Immature natural killer cell (primary cell): ENCODE measurements around the gene ADPRH. TPM values are rescaled to one million over a fixed set of nuclear protein-coding genes. Genes with fewer than 3 reads are reported as not detected.

Source experiments
- DNase-seq, 3 donors: peaks; one replicate each; pipeline ENCODE4 v3.0.0; 2022; ENCODE audit warnings: mixed read lengths in 1 of 3
- H3K27ac Mint-ChIP-seq, 6 donors: one replicate each; pipeline ENCODE4 v1.8.0; 2020; ENCODE audit warnings: mixed read lengths in 6 of 6, mild to moderate bottlenecking in 5 of 6, inconsistent platforms in 4 of 6, moderate library complexity in 3 of 6
- H3K27me3 Mint-ChIP-seq, 3 donors: one replicate each; pipeline ENCODE4 v1.8.0; 2020 to 2021; ENCODE audit warnings: low read depth in 3 of 3, mild to moderate bottlenecking in 3 of 3, mixed read lengths in 3 of 3, moderate library complexity in 3 of 3, inconsistent platforms in 1 of 3
- H3K36me3 Mint-ChIP-seq, 3 donors: one replicate each; pipeline ENCODE4 v1.8.0; 2020; ENCODE audit warnings: mixed read lengths in 3 of 3, inconsistent platforms in 2 of 3, mild to moderate bottlenecking in 2 of 3
- H3K4me1 Mint-ChIP-seq, 2 donors: one replicate each; pipeline ENCODE4 v1.8.0; 2020; ENCODE audit warnings: inconsistent platforms in 2 of 2, mild to moderate bottlenecking in 2 of 2, mixed read lengths in 2 of 2, moderate library complexity in 1 of 2
- H3K4me3 Mint-ChIP-seq, 5 donors: one replicate each; pipeline ENCODE4 v1.8.0; 2020; ENCODE audit warnings: mild to moderate bottlenecking in 5 of 5, mixed read lengths in 5 of 5, inconsistent platforms in 3 of 5, moderate library complexity in 3 of 5
- H3K9me3 Mint-ChIP-seq, 6 donors: one replicate each; pipeline ENCODE4 v1.8.0; 2020; ENCODE audit warnings: mild to moderate bottlenecking in 6 of 6, mixed read lengths in 6 of 6, inconsistent platforms in 4 of 6, moderate library complexity in 3 of 6
- polyA plus RNA-seq, 3 donors: library from polyadenylated mRNA; unstranded; fragments of 300-500 nt; fragmentation: Illumina TruSeq; gene quantifications; one replicate each; pipeline ENCODE4 v1.2.3, GENCODE V29; 2021

Gene ADPRH
- polyA plus RNA-seq, 3 donors from 2014 or later: 7.5 to 13.9 (median 9.4) TPM

DNA sequence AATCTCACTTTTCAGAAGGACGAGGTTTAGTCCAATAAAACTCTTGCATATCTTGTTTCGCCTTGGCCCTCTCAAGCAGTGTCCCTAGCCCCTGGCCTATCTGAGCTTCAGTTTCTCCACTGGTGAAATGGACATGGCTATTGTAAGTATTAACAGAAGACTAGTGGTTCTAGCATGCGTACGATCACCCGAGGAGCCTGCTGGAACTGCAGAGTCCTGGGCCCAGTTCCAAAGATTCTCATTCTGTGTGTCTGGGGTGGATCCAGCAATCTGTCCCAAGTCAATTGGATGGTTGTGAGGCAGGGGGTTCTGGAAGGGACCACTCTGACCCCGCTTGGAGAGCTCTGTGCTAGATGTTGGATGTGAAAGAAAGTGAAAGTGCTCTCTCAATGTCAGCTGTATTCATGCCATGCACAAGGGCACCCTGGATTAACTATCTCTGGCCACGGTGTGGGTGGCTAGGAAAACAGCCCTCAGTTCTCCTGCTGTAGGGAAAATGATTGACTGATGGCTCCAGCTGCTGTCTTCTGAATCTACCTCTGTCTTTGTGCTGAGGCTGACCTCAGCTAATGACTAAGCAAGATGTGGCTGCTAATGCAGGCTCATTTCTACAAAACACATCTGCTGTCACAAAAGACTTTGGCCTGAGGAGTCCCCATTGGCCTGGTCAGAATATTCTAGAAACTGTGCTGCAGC, 16.5 kb downstream of the ADPRH start:
- no peak overlapping the region for H3K27ac Mint-ChIP-seq
- peaks cover 0 to 6% of the 10 kb centered on the region in 2 donors for H3K4me1 Mint-ChIP-seq
- no peaks in the 10 kb centered on the region for H3K27me3 Mint-ChIP-seq
- H3K36me3 Mint-ChIP-seq: no peaks in the 10 kb centered on the region
- peaks cover 0 to 1% (median 0%) of the 10 kb centered on the region in 6 donors for H3K9me3 Mint-ChIP-seq
- DNase-seq: no peak
- H3K4me3 Mint-ChIP-seq: no peak overlapping the region

DNA sequence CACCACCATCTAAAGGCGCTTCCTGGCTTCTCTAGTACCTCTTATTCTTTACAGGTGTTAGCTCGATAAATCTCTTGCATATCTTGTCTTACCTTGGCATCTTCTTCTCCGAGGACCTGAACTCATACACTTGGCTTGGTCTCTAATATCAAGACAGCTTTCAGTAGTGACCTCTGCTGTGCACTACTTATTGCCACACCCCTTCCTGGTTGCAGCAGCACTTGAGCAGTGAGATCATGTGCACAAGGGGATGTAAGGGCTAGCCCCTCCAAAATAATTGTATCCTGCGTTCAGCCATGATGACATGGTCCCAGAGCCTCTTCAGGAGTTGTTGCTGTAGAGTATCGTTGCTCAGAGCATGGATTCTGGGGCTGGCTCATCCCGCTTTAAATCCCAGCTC, 17.1 kb downstream of the ADPRH start:
- Mint-ChIP-seq H3K9me3 (peaks cover 0 to 1% (median 0%) of the 10 kb centered on the region in 6 donors), H3K4me1 (peaks cover 0 to 6% of the 10 kb centered on the region in 2 donors), H3K36me3 (no peaks in the 10 kb centered on the region), H3K27me3 (no peaks in the 10 kb centered on the region), H3K27ac (no peak overlapping the region), H3K4me3 (no peak overlapping the region)
- no peak for DNase-seq

DNA sequence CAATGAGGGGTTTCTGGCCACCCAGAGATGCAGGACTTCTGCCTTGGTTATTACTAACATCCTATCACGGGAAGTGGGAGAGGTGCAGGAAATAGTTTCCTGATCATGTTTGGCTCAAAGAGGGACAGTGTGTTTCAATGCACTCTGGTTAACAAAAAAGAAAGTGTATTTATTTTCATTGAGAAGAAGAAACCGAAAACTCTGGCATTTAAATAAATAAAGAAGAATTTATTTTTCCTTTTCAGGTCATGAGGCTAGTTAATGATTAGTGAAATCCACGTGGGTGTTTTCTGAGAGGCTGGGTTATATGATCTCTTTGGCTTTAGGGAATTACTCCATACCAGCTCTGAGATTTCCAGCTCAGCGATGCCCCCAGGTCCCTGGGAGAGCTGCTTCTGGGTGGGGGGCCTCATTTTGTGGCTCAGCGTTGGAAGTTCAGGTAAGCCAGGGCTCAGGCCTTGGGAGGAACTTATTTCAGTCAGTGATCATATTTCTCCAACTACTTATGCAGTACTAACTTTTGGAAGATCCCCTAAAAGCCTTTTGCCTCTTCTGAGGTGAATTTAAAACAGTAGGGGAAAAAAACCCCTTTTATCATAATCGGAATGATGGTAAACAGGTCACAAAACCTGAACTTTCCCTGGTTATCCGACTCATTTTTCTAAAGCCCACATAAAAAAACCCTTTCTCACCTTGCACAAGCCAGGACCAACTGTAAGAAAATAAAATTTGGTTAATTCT, 18.4 kb downstream of the ADPRH start, which contains the start of gene PLA1A:
Gene PLA1A, plus strand, starts transcription at position 338 of the 741 bp plus-strand sequence. Its CDS starts 29 bp downstream, at position 367.
- no peak within 1 kb of the TSS for H3K4me3 Mint-ChIP-seq
- DNase-seq: no peak
- no peaks in the 10 kb centered on the region for H3K36me3 Mint-ChIP-seq
- H3K9me3 Mint-ChIP-seq: peaks cover 0 to 1% (median 0%) of the 10 kb centered on the region in 6 donors
- no peak within 1 kb of the TSS for H3K27ac Mint-ChIP-seq
- peaks cover 0 to 6% of the 10 kb centered on the region in 2 donors for H3K4me1 Mint-ChIP-seq
- H3K27me3 Mint-ChIP-seq: no peaks in the 10 kb centered on the region

- no peak overlapping the region for H3K27ac Mint-ChIP-seq
- no peaks in the 10 kb centered on the region for H3K27me3 Mint-ChIP-seq
- peaks cover 0 to 1% (median 0%) of the 10 kb centered on the region in 6 donors for H3K9me3 Mint-ChIP-seq
- no peaks in the 10 kb centered on the region for H3K36me3 Mint-ChIP-seq
- no peak overlapping the region for H3K4me3 Mint-ChIP-seq
- DNase-seq: no peak
- H3K4me1 Mint-ChIP-seq: peaks cover 0 to 6% of the 10 kb centered on the region in 2 donors
These were observed 19.3 kb downstream of the ADPRH start for GRCh38 chr3:119598410-119599098.

DNA sequence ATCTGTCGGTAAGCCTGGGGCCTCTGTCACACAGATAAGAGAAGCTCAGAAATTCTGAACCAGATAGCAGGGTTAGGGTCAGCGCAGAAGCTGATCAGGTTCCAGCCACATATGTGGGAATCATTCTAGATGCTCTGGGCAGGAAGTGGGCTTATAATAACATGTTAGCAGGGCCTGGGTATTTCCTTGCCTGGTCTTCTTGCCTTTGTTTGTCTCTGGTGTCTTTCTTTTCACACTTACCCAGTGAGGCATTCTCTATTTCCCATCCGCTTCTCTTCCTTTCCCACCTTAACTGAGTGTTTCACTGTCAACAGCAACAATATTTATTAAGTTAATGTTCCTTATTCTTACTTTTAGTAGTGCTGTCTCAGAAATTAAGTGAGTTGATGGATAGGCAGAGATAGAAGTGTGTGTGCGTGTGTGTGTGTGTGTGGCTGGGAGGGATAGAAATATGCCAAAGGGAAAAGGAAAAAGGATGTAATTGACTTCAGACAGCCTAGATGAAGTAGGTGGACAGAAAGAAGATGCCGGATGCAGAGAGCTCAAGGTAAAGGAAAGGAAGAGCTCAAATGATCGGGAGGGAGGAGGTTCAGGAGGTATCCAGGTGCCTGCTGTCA, 20.4 kb downstream of the ADPRH start:
- H3K4me3 Mint-ChIP-seq: no peak overlapping the region
- H3K4me1 Mint-ChIP-seq: peaks cover 0 to 6% of the 10 kb centered on the region in 2 donors
- DNase-seq: no peak
- H3K9me3 Mint-ChIP-seq: peaks cover 0 to 1% (median 0%) of the 10 kb centered on the region in 6 donors
- no peaks in the 10 kb centered on the region for H3K27me3 Mint-ChIP-seq
- peak overlapping the region in 1 of 6 donors; percentile 24 for H3K27ac Mint-ChIP-seq
- no peaks in the 10 kb centered on the region for H3K36me3 Mint-ChIP-seq

GRCh38 chr3:119600732-119601131, 21.4 kb downstream of the ADPRH start:
- no peak overlapping the region for H3K4me3 Mint-ChIP-seq
- no peak for DNase-seq
- no peaks in the 10 kb centered on the region for H3K36me3 Mint-ChIP-seq
- H3K4me1 Mint-ChIP-seq: peaks cover 0 to 6% of the 10 kb centered on the region in 2 donors
- H3K9me3 Mint-ChIP-seq: peaks cover 0 to 1% (median 0%) of the 10 kb centered on the region in 6 donors
- H3K27me3 Mint-ChIP-seq: no peaks in the 10 kb centered on the region
- no peak overlapping the region for H3K27ac Mint-ChIP-seq

DNA sequence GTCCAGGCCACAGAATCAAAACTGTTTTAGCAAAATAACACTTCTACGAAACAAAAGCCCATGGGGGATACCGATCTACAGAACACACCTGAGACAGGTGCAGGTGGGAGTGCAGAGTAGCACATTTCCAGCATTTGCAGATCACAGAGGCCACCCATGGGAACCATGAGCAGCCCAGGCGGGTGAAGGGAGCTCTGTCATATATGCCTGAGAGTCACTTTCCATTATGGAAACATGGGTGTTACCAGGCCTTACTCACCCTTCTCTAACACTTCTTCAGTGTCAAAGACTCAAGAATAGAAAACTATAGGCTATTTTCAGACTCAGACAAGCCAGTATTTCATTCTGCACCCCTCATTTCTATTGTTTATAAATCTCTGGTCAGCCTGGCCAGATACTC, 21.9 kb downstream of the ADPRH start:
- Mint-ChIP-seq H3K27me3 (no peaks in the 10 kb centered on the region), H3K4me1 (peaks cover 0 to 6% of the 10 kb centered on the region in 2 donors), H3K9me3 (peaks cover 0 to 1% (median 0%) of the 10 kb centered on the region in 6 donors), H3K27ac (no peak overlapping the region), H3K4me3 (no peak overlapping the region), H3K36me3 (no peaks in the 10 kb centered on the region)
- no peak for DNase-seq

DNA sequence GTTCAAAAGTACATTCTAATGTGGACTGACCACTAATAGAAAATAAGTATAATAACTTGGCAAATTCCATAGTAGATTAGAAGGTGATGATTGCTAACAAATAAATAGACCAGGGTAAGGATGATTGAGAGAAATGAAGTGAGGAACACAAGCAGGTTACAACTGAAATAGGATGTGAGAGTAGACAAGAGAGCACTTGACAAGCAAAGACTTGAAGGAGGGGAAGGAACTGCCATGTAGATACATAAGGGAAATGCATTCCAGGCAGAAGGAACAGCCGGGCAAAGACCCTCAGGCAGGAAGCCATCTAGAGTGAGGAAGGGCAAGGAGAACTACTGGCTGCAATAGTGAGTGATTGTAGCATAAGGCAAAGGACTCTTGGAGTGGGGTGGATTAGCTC, 23.4 kb downstream of the ADPRH start:
- DNase-seq: no peak
- Mint-ChIP-seq H3K36me3 (peaks cover 0 to 3% (median 0%) of the 10 kb centered on the region in 3 donors), H3K27me3 (no peaks in the 10 kb centered on the region), H3K4me1 (peaks cover 0 to 6% of the 10 kb centered on the region in 2 donors), H3K4me3 (no peak overlapping the region), H3K27ac (no peak overlapping the region), H3K9me3 (peaks cover 0 to 1% (median 0%) of the 10 kb centered on the region in 6 donors)

- Mint-ChIP-seq H3K36me3 (peaks cover 0 to 3% (median 0%) of the 10 kb centered on the region in 3 donors), H3K27ac (no peak overlapping the region), H3K9me3 (peaks cover 0 to under 1% (median 0%) of the 10 kb centered on the region in 6 donors), H3K27me3 (peaks cover 0 to 2% (median 0%) of the 10 kb centered on the region in 3 donors), H3K4me1 (peaks cover 0 to 3% of the 10 kb centered on the region in 2 donors), H3K4me3 (no peak overlapping the region)
- no peak for DNase-seq
These were observed 25.6 kb downstream of the ADPRH start for GRCh38 chr3:119604878-119605277.

DNA sequence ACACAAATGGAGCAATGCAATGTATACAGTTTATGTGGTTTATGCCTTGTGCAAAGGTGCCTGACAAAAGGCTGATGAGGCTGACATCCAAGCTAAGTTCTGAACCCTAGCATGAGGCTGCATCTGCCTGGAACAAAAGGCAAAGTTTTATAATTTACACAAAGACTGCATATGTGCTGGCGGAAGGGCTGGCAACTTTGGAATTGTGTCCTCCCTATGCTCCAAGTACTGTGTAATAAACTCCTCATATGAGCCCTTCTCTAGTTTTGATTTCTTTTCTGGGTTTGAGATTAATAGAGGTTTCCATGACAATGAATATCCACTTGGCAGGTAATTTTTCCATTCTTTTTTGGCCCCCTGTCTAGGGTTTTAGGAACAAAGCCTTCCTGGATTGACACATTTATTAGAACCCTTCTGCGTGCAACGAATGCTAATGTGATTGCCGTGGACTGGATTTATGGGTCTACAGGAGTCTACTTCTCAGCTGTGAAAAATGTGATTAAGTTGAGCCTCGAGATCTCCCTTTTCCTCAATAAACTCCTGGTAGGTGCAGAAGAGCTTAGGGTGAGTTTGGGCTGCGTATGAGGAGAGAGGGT, 29.2 kb downstream of the ADPRH start:
- Mint-ChIP-seq H3K36me3 (peaks cover 0 to 3% (median 0%) of the 10 kb centered on the region in 3 donors), H3K27ac (no peak overlapping the region), H3K4me3 (no peak overlapping the region), H3K27me3 (peaks cover 0 to 5% (median 2%) of the 10 kb centered on the region in 3 donors), H3K4me1 (no peaks in the 10 kb centered on the region), H3K9me3 (no peaks in the 10 kb centered on the region)
- DNase-seq: no peak

- H3K4me3 Mint-ChIP-seq: no peak overlapping the region
These were observed 30.0 kb downstream of the ADPRH start for GRCh38 chr3:119609301-119609700.

GRCh38 chr3:119611664-119612063, 32.4 kb downstream of the ADPRH start:
- Mint-ChIP-seq H3K27me3 (peaks cover 0 to 5% (median 3%) of the 10 kb centered on the region in 3 donors), H3K36me3 (peaks cover 0 to 3% (median 0%) of the 10 kb centered on the region in 3 donors), H3K4me3 (no peak overlapping the region), H3K27ac (no peak overlapping the region), H3K9me3 (no peaks in the 10 kb centered on the region), H3K4me1 (no peaks in the 10 kb centered on the region)
- no peak for DNase-seq

More at GRCh38 chr3:119609301-119609700, 30.0 kb downstream of the ADPRH start:
- Mint-ChIP-seq H3K27ac (no peak overlapping the region), H3K9me3 (no peaks in the 10 kb centered on the region), H3K27me3 (peaks cover 0 to 5% (median 2%) of the 10 kb centered on the region in 3 donors), H3K36me3 (peaks cover 0 to 3% (median 0%) of the 10 kb centered on the region in 3 donors), H3K4me1 (no peaks in the 10 kb centered on the region)
- no peak for DNase-seq

DNA sequence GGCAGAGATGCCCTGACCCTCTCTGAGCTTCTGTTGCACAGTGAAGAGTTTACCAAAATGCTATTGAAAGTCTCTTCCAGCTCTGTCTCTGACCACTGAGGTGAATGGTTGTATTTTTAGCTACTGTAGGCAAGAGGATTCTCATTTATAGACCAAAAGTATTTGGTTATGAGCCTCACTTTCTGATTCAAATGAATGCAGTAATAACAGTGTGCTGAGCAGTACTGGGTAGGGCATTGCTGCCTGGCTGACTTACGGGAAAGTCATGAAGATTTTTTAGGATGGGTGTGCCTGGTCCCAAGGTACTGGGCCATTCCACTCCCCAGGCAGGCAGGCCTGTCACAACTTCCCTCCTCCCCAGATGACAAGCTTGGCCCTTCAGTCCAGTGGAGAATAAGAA, 33.9 kb downstream of the ADPRH start:
- Mint-ChIP-seq H3K36me3 (no peaks in the 10 kb centered on the region), H3K9me3 (no peaks in the 10 kb centered on the region), H3K4me3 (no peak overlapping the region), H3K27me3 (peaks cover 0 to 7% (median 3%) of the 10 kb centered on the region in 3 donors), H3K4me1 (no peaks in the 10 kb centered on the region), H3K27ac (no peak overlapping the region)
- no peak for DNase-seq
